NCI-H2171 treated with DMSO at 0.1 percent for 48 hours (cell line): ENCODE data around the gene ETHE1.
"Not testable (repeated sequence)": the region's sequence is repeated elsewhere in the genome, so short reads cannot be mapped to it uniquely, and the experiment has no call there.

Source experiments
- DNase-seq: peaks from one replicate; lab custom pipeline; 2025; lab: John Stamatoyannopoulos, UW

Gene ETHE1

GRCh38 chr19:43552198-43552450 is 25.1 kb upstream of the ETHE1 start:
- no peak for DNase-seq

- no peak for DNase-seq
Measured at GRCh38 chr19:43551399-43552197, 24.6 kb upstream of the ETHE1 start.

DNA sequence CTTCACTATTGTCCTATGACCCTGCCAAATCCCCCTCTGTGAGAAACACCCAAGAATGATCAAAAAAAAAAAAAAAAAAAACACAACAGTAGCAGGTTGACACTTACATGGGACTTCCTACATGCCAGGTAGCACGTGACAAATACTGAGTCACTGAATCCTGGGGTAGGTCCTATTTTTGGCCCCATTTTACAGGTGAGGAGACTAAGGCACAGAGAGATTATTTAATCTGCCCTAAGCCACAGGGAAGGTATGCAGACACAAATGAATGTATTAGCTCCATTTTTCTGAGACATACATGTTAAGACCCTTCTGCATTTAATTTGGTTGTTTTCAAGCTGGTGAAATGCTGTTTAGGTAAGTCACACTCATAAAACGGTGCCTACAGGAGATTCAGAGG is 21.7 kb upstream of the ETHE1 start:
- no peak for DNase-seq

DNA sequence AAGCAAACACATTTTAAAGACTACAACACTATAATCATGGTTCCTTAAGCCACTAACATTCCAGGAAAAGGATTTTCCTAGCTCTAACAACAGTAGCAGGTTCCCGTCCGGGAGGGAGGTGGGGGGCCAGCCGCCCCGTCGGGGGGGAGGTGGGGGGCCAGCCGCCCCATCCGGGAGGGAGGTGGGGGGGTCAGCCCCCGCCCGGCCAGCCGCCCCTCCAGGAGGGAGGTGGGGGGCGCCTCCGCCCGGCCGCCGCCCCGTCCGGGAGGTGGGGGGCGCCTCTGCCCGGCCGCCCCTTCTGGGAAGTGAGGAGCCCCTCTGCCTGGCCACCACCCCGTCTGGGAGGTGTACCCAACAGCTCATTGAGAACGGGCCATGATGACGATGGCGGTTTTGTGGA is 20.9 kb upstream of the ETHE1 start:
- not testable (repeated sequence) for DNase-seq

GRCh38 chr19:43546581-43546980 is 19.6 kb upstream of the ETHE1 start:
- no peak for DNase-seq

DNA sequence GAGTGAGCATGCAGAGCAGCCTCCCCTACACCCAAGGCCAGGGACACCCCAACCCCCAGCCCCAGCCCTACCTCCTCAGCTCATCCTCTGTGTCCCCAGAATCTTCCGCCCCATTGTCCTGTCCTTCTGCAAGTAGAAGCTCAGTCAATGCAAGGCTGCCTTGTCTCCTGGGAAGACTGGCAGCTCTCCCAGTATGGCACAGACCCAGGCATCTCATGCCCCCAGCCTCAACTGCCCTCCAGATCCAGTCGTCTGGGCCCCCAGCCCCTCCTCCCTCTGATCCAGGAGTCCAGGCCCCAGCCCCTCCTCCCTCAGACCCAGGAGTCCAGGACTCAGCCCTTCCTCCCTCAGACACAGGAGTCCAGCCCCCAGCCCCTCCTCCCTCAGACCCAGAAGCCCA is 19.0 kb upstream of the ETHE1 start:
- DNase-seq, result no peak

GRCh38 chr19:43545276-43545675 is 18.3 kb upstream of the ETHE1 start:
- DNase-seq, result no peak

DNA sequence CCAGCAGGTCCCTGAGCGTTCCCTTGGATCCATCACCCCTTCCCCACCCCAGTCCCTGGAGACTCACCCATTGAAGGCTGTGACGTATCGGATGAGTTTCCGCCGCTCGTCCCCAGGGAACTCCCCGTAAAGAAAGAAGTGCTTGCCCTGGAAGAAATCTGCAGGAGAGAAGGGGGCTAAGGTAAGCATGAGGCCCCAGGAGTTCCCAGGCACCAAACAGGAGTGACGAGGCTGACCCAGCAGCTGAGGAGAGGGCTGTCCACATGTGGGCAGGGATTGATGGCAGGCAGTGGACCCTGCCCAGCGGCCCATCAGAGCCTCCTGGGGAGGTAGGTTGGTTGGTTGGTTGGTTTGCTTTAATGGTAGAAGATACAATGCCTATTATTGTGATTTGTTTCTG is 17.1 kb upstream of the ETHE1 start:
- no peak for DNase-seq

DNA sequence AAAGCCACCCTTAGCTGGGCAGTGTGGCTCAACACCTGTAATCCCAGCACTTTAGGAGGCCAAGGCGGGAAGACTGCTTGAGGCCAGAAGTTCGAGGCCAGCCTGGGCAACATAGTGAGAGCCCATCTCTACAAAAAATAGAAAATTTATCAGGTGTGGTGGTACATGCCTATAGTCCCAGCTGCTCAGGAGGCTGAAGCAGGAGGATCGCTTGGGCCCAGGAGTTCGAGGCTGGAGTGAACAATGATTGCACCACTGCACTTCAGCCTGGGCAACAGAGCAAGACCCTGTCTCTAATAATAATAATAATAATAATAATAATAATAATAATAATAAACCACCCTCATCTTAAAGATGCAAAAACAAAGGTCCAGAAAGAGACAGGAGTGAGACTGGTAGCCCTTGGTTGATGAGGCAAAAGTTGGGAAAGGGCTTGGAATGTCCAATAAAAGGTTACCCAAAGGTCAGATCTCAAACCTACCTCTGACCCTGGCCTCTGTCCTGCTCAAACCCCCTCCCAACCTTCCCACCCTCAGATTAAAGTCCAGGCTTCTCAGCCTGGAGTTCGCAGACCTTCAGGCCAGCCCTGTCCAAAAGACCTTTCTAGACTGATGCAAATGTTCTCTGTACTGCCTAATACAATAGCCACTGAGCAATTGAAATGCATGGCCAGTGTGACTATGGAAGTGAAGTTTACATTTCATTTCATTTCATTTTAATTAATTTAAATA is 15.1 kb upstream of the ETHE1 start:
- no peak for DNase-seq

DNA sequence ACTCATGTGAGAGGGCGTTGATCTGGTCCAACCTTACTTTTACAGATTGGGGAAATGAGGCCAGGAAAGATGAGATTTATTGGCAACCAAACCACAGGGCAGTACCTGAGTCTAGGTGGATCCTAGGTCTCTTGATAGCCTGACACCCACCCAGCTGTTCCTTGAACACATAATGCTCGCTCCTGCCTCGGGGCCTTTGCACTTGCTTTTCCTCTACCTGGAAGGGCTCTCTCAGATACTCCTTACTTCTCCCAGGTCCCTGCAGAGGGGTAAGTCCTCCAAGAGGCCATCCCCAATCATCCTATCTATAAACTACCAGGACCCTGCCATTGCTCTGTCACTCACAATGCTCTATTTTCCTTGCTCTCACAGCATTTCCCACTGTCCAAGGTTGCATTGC is 13.4 kb upstream of the ETHE1 start:
- no peak for DNase-seq

GRCh38 chr19:43538922-43539321 is 11.9 kb upstream of the ETHE1 start:
- no peak for DNase-seq

DNA sequence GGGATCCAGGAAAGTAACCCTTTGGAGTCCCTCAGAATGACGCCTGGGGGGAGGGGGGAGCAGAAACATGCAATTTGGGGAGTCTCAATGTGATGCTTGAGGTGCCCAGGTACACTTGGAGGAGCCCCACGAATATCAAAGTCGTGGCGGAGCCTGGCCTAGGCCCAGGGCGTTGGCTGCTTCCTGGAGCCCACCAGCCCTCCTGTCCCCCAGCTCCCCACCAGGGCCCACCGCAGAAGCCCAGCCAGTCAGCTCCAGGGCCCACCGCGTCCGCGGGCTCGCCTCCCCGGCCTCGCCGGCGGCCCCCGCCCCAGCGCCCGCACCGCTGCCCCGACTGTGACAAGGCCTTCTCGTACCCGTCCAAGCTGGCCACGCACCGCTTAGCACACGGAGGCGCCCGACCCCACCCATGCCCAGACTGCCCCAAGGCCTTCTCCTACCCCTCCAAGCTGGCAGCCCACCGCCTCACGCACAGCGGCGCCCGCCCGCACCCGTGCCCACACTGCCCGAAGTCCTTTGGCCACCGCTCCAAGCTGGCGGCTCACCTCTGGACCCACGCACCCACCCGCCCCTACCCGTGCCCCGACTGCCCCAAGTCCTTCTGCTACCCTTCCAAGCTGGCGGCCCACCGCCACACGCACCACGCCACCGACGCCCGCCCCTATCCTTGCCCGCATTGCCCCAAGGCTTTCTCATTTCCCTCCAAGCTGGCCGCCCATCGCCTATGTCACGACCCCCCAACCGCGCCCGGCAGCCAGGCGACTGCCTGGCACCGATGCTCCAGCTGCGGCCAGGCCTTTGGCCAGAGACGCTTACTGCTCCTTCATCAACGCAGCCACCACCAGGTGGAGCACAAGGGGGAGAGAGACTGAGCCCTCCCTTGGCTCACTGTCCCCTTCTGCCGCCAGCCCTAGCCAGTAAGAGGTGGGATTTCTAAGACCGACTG is 8.1 kb upstream of the ETHE1 start:
- no peak for DNase-seq

- DNase-seq, result no peak
Measured at GRCh38 chr19:43534305-43534815, 7.4 kb upstream of the ETHE1 start.

GRCh38 chr19:43533546-43534304 is 6.7 kb upstream of the ETHE1 start:
- DNase-seq, result peak; percentile 93

DNA sequence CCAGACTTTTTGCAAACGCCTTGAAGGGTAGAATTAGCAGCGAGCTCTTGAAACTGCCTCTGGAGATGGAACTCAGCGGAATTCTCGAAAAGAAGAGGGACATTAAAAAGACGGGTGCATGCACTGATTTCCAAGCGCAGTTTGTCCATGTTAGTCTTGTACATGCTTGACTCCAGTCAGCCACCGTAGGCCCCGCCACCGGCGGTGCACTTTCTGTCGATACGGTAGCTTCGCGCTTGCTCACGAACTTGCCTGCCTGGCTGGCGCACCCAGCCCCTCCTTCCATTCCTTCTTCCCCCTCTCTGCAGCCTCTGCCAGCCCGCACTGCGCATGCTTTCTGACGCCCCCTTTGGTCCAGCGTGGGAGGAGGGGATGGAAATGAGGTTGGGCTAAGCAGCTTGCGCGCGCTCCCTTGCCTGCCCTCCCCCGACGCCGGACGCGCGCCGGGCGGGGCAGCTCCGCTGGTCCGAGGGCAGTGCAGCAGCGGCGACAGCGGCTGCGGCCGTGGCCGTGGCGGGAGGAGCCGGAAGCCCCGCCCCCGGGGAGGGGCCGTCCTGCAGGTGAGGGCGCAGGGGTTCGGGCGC is 6.1 kb upstream of the ETHE1 start, which contains the start of gene ZNF575:
ZNF575 (plus strand) TSS at position 227 of the 584 bp plus-strand sequence. CDS start 1,235 bp downstream, outside the sequence.
- DNase-seq, result peak; percentile 91

GRCh38 chr19:43532571-43532961 is 5.6 kb upstream of the ETHE1 start:
- DNase-seq, result no peak

GRCh38 chr19:43527860-43528622 is 1.0 kb upstream of the ETHE1 start:
- peak; percentile 49 for DNase-seq

DNA sequence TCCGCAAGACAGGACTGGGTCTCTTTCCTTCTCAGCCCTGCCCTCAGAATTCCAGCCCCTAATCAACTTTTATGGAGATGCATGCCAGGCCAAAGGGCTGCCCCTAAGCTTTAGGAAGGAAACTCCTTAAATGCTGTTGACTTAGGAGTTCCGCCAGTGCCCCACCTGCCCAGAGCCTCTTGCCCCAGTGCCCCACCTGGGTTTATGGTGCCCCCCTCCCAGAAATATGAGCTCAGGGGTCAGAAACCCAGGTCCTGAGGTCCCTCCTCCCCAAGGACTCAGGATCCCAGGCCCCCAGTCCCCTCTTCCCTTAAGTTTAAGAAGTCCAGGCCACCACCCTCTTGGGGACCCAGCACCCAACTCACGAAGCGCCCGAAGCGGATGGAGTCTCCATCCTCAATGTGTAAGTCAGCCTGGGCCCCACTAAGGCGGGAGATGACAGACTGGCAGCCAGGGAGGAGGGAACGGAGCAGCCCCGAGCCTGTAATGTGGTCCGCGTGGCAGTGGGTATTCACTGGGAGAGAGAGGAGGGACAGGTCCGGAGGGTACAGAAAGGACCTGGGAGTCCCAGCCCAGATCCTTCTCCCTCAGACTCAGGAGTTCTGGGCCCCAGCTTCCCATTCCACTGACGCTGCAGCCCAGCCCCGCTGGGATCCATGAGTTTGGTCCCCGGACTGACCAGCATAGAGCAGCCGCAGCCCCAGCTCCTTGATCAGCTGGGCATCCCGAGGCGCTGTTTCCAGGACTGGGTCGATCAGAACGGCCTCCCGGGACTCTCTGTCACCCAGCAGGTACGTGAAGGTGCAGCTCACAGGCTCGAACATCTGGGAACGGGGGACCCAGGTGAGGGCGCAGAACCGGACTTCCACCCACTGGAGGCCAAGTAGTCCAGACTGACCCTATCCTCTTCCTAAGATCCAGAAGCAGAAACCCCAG is 897 bp downstream of the ETHE1 start:
- no peak for DNase-seq
